ENCODE measurements around the gene YY2. TPM values are rescaled to one million over a fixed set of nuclear protein-coding genes. Genes with fewer than 3 reads are reported as not detected.

YY2 gene
- polyA plus RNA-seq, 3 donors: 0.09 to 0.17 (median 0.12) TPM

DNA sequence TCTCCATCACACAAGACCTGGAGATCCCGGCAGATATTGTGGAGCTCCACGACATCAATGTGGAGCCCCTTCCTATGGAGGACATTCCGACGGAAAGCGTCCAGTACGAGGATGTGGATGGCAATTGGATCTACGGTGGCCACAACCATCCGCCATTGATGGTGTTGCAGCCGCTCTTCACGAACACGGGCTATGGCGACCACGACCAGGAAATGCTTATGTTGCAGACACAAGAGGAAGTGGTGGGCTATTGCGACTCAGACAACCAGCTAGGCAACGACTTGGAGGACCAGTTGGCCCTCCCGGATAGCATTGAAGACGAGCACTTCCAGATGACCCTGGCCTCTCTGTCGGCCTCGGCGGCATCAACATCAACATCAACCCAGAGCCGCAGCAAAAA, 717 bp downstream of the YY2 start:
- peak overlapping the region in 1 of 7 donors; percentile 52 for H3K27ac Mint-ChIP-seq
- 90% methylated on average over 10 of the region's 21 CpGs for WGBS (ENCODE audit: insufficient coverage)
- H4K20me1 ChIP-seq (ENCODE audit: insufficient read depth, low read length): no peaks in the 10 kb centered on the region
- no peak overlapping the region for H3K4me2 ChIP-seq (replicated peaks; ENCODE audit: extremely low read depth, low read length, poor library complexity, severe bottlenecking)
- H3K79me2 ChIP-seq (ENCODE audit: insufficient read depth, low read length): no peaks in the 10 kb centered on the region
- H3K9me3 Mint-ChIP-seq: peaks cover 2 to 19% (median 9%) of the 10 kb centered on the region in 7 donors
- H3K27me3 Mint-ChIP-seq (ENCODE audit: low read depth in 3 of 3): peaks cover 0 to 4% (median 0%) of the 10 kb centered on the region in 3 donors
- no peak for TF ChIP-seq CTCF (IDR thresholded peaks at IDR 0.05)
- no peak overlapping the region for H3K4me3 ChIP-seq (replicated peaks in 1 of 3; ENCODE audit: low read depth in 2 of 3, low read length in 3 of 3)
- no peak overlapping the region for H3K4me3 Mint-ChIP-seq
- no peak overlapping the region for H3K27ac ChIP-seq (ENCODE audit: low read depth in 1 of 2, low read length in 2 of 2)
- intact Hi-C loops (cut with micrococcal nuclease): no loop called here
- H3K9ac ChIP-seq (ENCODE audit: insufficient read depth, low read length, poor library complexity, severe bottlenecking): no peak overlapping the region
- peaks cover 0 to 7% of the 10 kb centered on the region in 2 donors for H3K9me3 ChIP-seq (replicated peaks in 1 of 2; ENCODE audit: control insufficient read depth in 1 of 2, insufficient read depth in 1 of 2, low read length in 2 of 2)
- H3K4me1 ChIP-seq (ENCODE audit: control insufficient read depth in 1 of 2, insufficient read depth in 2 of 2, low read length in 2 of 2): no peaks in the 10 kb centered on the region
- no peaks in the 10 kb centered on the region for H3K27me3 ChIP-seq (ENCODE audit: control insufficient read depth in 2 of 2, insufficient read depth in 2 of 2, low read length in 2 of 2)
- peaks cover 37 to 44% of the 10 kb centered on the region in 2 donors for H3K36me3 Mint-ChIP-seq
- no peaks in the 10 kb centered on the region for H3K4me1 Mint-ChIP-seq
- no peak for DNase-seq
- H3K36me3 ChIP-seq (replicated peaks in 1 of 2; ENCODE audit: control insufficient read depth in 1 of 2, insufficient read depth in 2 of 2, low read length in 2 of 2): peaks cover 21 to 34% of the 10 kb centered on the region in 2 donors
- H2AFZ ChIP-seq (ENCODE audit: insufficient read depth, low read depth, low read length, poor library complexity, severe bottlenecking): no peak overlapping the region

DNA sequence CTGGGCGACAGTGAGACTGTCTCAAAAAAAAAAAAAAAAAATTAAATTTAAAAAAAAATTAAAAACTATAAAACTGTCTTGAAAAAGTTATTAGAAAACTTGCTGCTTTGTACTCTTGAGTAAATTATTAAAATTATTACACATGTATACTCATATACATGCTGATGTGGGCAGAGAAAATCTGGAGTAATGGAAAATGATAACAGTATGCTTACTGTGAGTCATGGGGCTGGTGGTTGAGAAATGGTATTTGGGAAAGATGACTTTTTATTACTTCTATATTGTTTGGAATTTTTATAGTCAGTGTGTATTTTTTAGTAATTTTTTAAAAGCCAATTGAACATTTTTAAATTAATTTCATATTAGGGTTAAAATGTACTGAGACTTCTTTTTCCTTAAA, 7.5 kb downstream of the YY2 start:
- no peaks in the 10 kb centered on the region for H3K4me1 Mint-ChIP-seq

More for the DNA sequence above, 7.5 kb downstream of the YY2 start:
- Histone ChIP-seq H3K9me3 (replicated peaks in 1 of 2; ENCODE audit: control insufficient read depth in 1 of 2, insufficient read depth in 1 of 2, low read length in 2 of 2) (no peaks in the 10 kb centered on the region), H3K79me2 (ENCODE audit: insufficient read depth, low read length) (no peaks in the 10 kb centered on the region), H2AFZ (ENCODE audit: insufficient read depth, low read depth, low read length, poor library complexity, severe bottlenecking) (no peak overlapping the region), H3K4me3 (replicated peaks in 1 of 3; ENCODE audit: low read depth in 2 of 3, low read length in 3 of 3) (no peak overlapping the region), H4K20me1 (ENCODE audit: insufficient read depth, low read length) (no peaks in the 10 kb centered on the region), H3K36me3 (replicated peaks in 1 of 2; ENCODE audit: control insufficient read depth in 1 of 2, insufficient read depth in 2 of 2, low read length in 2 of 2) (no peaks in the 10 kb centered on the region), H3K27ac (ENCODE audit: low read depth in 1 of 2, low read length in 2 of 2) (no peak overlapping the region), H3K4me2 (replicated peaks; ENCODE audit: extremely low read depth, low read length, poor library complexity, severe bottlenecking) (no peak overlapping the region), H3K4me1 (ENCODE audit: control insufficient read depth in 1 of 2, insufficient read depth in 2 of 2, low read length in 2 of 2) (no peaks in the 10 kb centered on the region), H3K9ac (ENCODE audit: insufficient read depth, low read length, poor library complexity, severe bottlenecking) (no peak overlapping the region), H3K27me3 (ENCODE audit: control insufficient read depth in 2 of 2, insufficient read depth in 2 of 2, low read length in 2 of 2) (no peaks in the 10 kb centered on the region)
- no peak for DNase-seq
- intact Hi-C loops (cut with micrococcal nuclease): no loop called here
- H3K36me3 Mint-ChIP-seq: peaks cover 1 to 10% of the 10 kb centered on the region in 2 donors
- peaks cover 0 to 2% (median 0%) of the 10 kb centered on the region in 7 donors for H3K9me3 Mint-ChIP-seq
- H3K27ac Mint-ChIP-seq: no peak overlapping the region
- no CpG with 5 or more reads among the region's 1 CpG for WGBS (ENCODE audit: insufficient coverage)
- peaks cover 0 to 4% (median 0%) of the 10 kb centered on the region in 3 donors for H3K27me3 Mint-ChIP-seq (ENCODE audit: low read depth in 3 of 3)
- H3K4me3 Mint-ChIP-seq: no peak overlapping the region
- no peak for TF ChIP-seq CTCF (IDR thresholded peaks at IDR 0.05)
